HepG2 (cell line): ENCODE data around the gene SPACA4. TPM values are rescaled to one million over a fixed set of nuclear protein-coding genes. Genes with fewer than 3 reads are reported as not detected.
A peak's percentile ranks its signal among the peaks of the same experiment; 100 is the strongest.

ENCODE experiments used
- AHR ChIP-seq: IDR thresholded peaks from 2 replicates; pipeline ENCODE4 v1.6.1; 2018; ENCODE audit warnings: missing genetic modification reagents, missing compliant biosample characterization
- ASH2L ChIP-seq: fragments of 300-600, 200-600 bp; sonication (generic); IDR thresholded peaks from 2 replicates; pipeline ENCODE4 v1.7.0; 2017; ENCODE audit warnings: low read depth, mild to moderate bottlenecking, moderate library complexity, mixed read lengths, low read length; ENCODE audit not compliant: insufficient read length
- HNF1A ChIP-seq, 2 experiments: sonication (generic) in 1 of 2; formaldehyde crosslinking in 1 of 2; IDR thresholded peaks; 2 replicates each; pipeline versions ENCODE4 v1.4.0 to v1.6.1; 2016 to 2020; ENCODE audit warnings: borderline replicate concordance in 1 of 2, low read depth in 1 of 2, mild to moderate bottlenecking in 1 of 2, missing genetic modification reagents in 1 of 2
- KDM2A ChIP-seq: sonication (generic); formaldehyde crosslinking; IDR thresholded peaks from 2 replicates; pipeline ENCODE4 v1.4.0; 2020; ENCODE audit warnings: low read depth, missing genetic modification reagents, borderline replicate concordance
- SIN3A ChIP-seq: IDR thresholded peaks from 2 replicates; pipeline ENCODE4 v1.6.1; 2011; ENCODE audit warnings: low read depth, mild to moderate bottlenecking, control low read depth, low read length, borderline replicate concordance
- ZFP37 ChIP-seq: sonication (generic); formaldehyde crosslinking; IDR thresholded peaks from 2 replicates; pipeline ENCODE4 v1.4.0; 2020; ENCODE audit warnings: missing genetic modification reagents, borderline replicate concordance
- ZFP82 ChIP-seq: sonication (generic); formaldehyde crosslinking; IDR thresholded peaks from 2 replicates; pipeline ENCODE4 v1.5.1; 2020; ENCODE audit warnings: mild to moderate bottlenecking, missing genetic modification reagents, borderline replicate concordance
- ZMYM4 ChIP-seq: sonication (generic); formaldehyde crosslinking; IDR thresholded peaks from 2 replicates; pipeline ENCODE4 v1.8.1; 2023; ENCODE audit warnings: mild to moderate bottlenecking, missing genetic modification reagents
- ZNF383 ChIP-seq: sonication (generic); formaldehyde crosslinking; IDR thresholded peaks from 2 replicates; pipeline ENCODE4 v1.4.0; 2020; ENCODE audit warnings: missing genetic modification reagents, mild to moderate bottlenecking, borderline replicate concordance
- ZNF614 ChIP-seq: IDR thresholded peaks from 2 replicates; pipeline ENCODE4 v1.6.1; 2018; ENCODE audit warnings: missing biosample characterization, missing genetic modification reagents, inconsistent platforms, borderline replicate concordance
- ZNF687 ChIP-seq: sonication (generic); formaldehyde crosslinking; IDR thresholded peaks from 2 replicates; pipeline ENCODE4 v1.5.1; 2020; ENCODE audit warnings: mild to moderate bottlenecking, missing genetic modification reagents, moderate library complexity
- polyA plus RNA-seq, 8 experiments: library from polyadenylated mRNA; depleted of rRNA in 3 of 8; stranded (reverse) in 7 of 8; unstranded in 1 of 8; fragments of >200 nt; fragmentation: Illumina TruSeq in 4 of 8; extraction: Trizol in 4 of 8; gene quantifications; 2 replicates each; pipeline versions ENCODE4 v1.2.1 to v1.2.3, GENCODE V29; 2011 to 2016; ENCODE audit warnings: low read depth in 4 of 8, missing spikeins in 1 of 8, mixed read lengths in 1 of 8; ENCODE audit not compliant: insufficient read depth in 1 of 8
- total RNA-seq, 5 experiments: library from RNA; depleted of rRNA; stranded (reverse); fragments of >200 nt; fragmentation: Illumina TruSeq; extraction: Trizol; gene quantifications; 2 replicates each; pipeline ENCODE4 v1.2.3, GENCODE V29; 2016; ENCODE audit warnings: low read depth in 1 of 5
- TF ChIP-seq, protein P1 (sequence below): sonication (generic); formaldehyde crosslinking; IDR thresholded peaks from 2 replicates; pipeline ENCODE4 v1.9.0; 2022; ENCODE audit warnings: low read depth, missing genetic modification reagents
- TF ChIP-seq, protein P2 (sequence below): sonication (generic); formaldehyde crosslinking; IDR thresholded peaks from 2 replicates; pipeline ENCODE4 v1.4.0; 2020; ENCODE audit warnings: mild to moderate bottlenecking, missing genetic modification reagents
- TF ChIP-seq, protein P3 (sequence below): sonication (generic); formaldehyde crosslinking; IDR thresholded peaks from 2 replicates; pipeline ENCODE4 v1.4.0; 2020; ENCODE audit warnings: low read depth, mild to moderate bottlenecking, missing genetic modification reagents

Gene SPACA4
- total and polyA plus RNA-seq, 2 of the 13 experiments (the other 11 are each of a cell fraction or from before 2014, with no cell fraction given) = not detected

GRCh38 chr19:48637449-48637947 lies 31.0 kb downstream of the SPACA4 start (continued):
- TF ChIP-seq ZNF687 (CRISPR knock-in tag) = peak; percentile 97
- TF ChIP-seq ZFP82 (CRISPR knock-in tag) = peak; percentile 88; the same call in 1 of the 2 replicates
- peak; percentile 39; the same call in 1 of the 2 replicates for TF ChIP-seq ZFP37 (CRISPR knock-in tag)
- 0 out of 2 replicates have a peak, but pooled peaks have one; percentile 18 for TF ChIP-seq SIN3A
- peak; percentile 45 for TF ChIP-seq ASH2L
- TF ChIP-seq, protein P1, sequence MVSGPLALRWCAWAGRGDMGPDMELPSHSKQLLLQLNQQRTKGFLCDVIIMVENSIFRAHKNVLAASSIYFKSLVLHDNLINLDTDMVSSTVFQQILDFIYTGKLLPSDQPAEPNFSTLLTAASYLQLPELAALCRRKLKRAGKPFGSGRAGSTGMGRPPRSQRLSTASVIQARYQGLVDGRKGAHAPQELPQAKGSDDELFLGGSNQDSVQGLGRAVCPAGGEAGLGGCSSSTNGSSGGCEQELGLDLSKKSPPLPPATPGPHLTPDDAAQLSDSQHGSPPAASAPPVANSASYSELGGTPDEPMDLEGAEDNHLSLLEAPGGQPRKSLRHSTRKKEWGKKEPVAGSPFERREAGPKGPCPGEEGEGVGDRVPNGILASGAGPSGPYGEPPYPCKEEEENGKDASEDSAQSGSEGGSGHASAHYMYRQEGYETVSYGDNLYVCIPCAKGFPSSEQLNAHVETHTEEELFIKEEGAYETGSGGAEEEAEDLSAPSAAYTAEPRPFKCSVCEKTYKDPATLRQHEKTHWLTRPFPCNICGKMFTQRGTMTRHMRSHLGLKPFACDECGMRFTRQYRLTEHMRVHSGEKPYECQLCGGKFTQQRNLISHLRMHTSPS (CRISPR knock-in tag) = no peak; the same call in 1 of the 2 replicates
- TF ChIP-seq KDM2A (CRISPR knock-in tag) = no peak; the same call in 1 of the 2 replicates
- TF ChIP-seq ZMYM4 (CRISPR knock-in tag) = peak; percentile 49; the same call in 1 of the 2 replicates
- TF ChIP-seq HNF1A (IDR thresholded peaks at IDR 0.05; ENCODE audit: low read depth) = no peak
- peak; percentile 68 for TF ChIP-seq HNF1A (CRISPR knock-in tag; IDR thresholded peaks at IDR 0.05; ENCODE audit: borderline replicate concordance)
- TF ChIP-seq, protein P2, sequence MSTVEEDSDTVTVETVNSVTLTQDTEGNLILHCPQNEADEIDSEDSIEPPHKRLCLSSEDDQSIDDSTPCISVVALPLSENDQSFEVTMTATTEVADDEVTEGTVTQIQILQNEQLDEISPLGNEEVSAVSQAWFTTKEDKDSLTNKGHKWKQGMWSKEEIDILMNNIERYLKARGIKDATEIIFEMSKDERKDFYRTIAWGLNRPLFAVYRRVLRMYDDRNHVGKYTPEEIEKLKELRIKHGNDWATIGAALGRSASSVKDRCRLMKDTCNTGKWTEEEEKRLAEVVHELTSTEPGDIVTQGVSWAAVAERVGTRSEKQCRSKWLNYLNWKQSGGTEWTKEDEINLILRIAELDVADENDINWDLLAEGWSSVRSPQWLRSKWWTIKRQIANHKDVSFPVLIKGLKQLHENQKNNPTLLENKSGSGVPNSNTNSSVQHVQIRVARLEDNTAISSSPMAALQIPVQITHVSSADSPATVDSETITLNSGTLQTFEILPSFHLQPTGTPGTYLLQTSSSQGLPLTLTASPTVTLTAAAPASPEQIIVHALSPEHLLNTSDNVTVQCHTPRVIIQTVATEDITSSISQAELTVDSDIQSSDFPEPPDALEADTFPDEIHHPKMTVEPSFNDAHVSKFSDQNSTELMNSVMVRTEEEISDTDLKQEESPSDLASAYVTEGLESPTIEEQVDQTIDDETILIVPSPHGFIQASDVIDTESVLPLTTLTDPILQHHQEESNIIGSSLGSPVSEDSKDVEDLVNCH (CRISPR knock-in tag) = no peak; the same call in 1 of the 2 replicates
- TF ChIP-seq, protein P3, sequence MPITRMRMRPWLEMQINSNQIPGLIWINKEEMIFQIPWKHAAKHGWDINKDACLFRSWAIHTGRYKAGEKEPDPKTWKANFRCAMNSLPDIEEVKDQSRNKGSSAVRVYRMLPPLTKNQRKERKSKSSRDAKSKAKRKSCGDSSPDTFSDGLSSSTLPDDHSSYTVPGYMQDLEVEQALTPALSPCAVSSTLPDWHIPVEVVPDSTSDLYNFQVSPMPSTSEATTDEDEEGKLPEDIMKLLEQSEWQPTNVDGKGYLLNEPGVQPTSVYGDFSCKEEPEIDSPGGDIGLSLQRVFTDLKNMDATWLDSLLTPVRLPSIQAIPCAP = peak; percentile 91
- no peak for TF ChIP-seq ZNF383 (CRISPR knock-in tag)
- TF ChIP-seq ZNF614 (CRISPR knock-in tag) = peak; percentile 15; the same call in 1 of the 2 replicates
- no peak for TF ChIP-seq AHR (CRISPR knock-in tag)
